NCI-H524 (cell line): Measurements from ENCODE around the gene NF2.

Source experiments
- DNase-seq, 2 experiments: peaks; one replicate each; lab custom pipeline; 2025; lab: John Stamatoyannopoulos, UW

Gene NF2

GRCh38 chr22:29668673-29669072, 65.2 kb downstream of the NF2 start:
- no peak for DNase-seq

DNA sequence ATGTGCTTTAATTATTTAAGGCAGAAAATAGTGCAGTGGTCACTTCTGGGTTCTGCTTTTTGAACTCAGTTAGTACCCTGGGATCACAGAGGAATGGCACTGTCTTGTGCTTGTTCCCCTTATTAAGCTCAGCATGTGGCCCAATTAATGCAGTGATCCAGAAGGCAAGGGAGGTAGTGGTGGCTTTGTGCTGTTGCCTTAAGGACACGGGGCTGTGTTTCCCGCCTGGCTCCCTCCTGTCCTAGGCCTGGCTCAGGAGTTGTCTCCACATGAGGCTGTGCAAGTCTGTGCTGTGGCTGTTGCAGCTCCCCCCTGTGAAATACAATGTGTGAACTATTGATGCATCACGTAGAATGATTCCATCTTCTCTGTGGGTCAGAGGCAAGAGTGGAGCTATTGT, 67.2 kb downstream of the NF2 start:
- DNase-seq, result no peak

DNA sequence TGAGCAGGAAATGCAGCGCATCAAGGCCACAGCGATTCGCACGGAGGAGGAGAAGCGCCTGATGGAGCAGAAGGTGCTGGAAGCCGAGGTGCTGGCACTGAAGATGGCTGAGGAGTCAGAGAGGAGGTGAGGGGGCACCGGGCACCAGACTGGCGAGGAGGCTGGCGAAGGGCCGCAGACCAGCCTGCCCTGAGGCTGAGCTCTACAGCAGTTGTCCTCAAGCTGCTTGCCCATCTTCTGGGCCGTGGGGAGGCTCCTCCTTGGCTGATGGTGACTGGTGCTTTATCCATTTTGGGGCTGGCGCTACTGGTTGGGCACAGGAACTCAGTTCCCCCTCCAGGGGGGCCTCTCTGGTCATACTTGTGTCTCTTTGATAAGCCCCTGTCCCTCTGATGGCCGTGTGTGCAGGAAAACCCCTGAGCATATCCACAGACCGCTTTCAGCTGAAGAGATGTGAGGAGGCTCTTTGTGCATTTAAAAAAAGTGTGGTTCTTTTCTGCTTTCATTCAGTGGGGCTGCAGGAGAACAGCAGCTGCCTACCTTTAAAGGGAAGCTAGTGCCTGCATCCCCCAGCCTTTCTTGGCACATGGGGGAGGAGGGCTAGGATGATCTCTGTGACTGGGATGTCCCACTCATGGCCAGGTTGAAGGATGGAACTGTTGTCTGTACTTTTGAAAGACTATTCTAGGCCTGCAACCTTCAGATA, 70.1 kb downstream of the NF2 start:
- no peak for DNase-seq

DNA sequence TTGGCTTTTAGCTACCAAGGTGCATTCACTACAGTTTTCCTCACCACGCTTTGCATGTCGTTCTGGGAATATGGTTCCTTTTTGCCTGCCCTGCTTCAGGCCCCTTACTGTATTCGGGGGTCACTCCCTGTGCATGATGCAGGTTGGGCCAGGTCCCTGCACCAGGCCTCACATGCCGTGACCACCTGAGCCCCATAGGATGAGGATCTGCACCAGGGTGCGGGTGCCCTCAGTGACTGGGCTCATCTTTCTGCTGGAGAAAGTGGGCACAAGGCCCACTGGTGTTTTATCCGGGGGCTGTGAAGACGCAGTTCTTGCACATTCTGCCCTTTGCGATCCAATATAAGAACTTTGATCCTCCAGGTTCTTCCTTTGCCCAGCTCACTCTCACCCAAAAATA, 70.7 kb downstream of the NF2 start:
- DNase-seq, result no peak

GRCh38 chr22:29679316-29679715, 75.9 kb downstream of the NF2 start:
- DNase-seq, result no peak

- no peak for DNase-seq
Measured at GRCh38 chr22:29683536-29683935, 80.1 kb downstream of the NF2 start.

GRCh38 chr22:29684244-29684643, 80.8 kb downstream of the NF2 start:
- DNase-seq, result no peak

GRCh38 chr22:29689206-29689879, 85.9 kb downstream of the NF2 start:
- DNase-seq, result no peak

DNA sequence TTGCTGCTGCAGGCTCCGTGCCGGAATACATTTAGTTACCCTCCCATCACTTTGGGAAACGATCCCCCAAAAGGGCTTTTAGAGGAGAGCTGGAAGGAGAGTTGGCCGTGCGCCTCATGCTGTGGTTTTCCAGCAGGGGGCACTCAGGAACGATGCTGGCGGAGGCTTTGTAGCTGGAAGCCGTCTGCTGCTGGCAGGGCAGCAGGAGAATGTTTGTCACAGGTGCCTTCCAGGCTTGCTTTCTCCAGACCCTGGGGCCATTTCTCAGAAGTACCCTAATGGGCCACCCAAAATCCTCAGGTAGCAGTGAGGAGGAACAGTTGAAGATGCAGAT, 86.4 kb downstream of the NF2 start:
- DNase-seq, result peak in 1 of 2 experiments; percentile 63

DNA sequence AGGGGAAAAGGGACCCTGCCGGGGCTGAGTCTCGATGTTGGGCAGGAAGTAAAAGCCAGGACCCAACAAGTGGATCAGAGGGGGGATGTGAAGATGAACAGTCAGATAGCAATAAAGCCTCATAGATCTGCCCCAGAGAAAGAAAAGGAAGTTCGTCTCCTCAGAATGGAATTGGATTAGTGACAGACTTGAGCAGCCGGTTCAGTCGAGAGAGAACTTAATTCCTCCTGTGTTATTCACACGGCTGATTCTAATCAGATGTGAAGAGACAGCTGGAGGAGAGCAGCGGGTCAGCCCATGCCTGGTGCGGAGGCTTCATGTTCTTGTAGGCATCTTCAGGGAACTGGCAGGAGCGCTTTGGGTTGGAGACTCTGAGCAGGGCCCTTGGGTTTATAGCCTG, 87.0 kb downstream of the NF2 start:
- DNase-seq, result peak; percentile 72 to 91

GRCh38 chr22:29691636-29692326, 88.3 kb downstream of the NF2 start:
- no peak for DNase-seq

- no peak for DNase-seq
Measured at GRCh38 chr22:29692327-29692640, 88.9 kb downstream of the NF2 start.

DNA sequence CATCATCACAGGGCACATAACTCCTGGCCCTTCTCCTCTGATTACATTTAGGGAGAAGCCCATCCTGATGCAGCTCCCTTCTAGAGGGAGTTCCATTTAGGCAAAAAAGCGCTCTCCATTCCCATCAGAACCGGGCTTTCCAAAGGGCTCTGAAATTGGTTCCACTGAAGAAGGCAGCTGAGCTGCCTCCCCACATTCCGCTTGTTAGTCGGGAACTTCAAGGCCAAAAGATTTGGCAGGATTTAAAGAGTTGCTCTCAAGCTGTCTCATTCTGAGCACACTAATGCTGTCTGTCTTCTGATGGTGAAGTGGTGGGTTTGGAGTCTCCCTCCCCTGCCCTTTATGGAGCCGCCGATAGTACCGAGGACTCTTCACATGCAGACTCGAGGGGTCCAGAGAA, 89.7 kb downstream of the NF2 start:
- no peak for DNase-seq

GRCh38 chr22:29693671-29694070, 90.2 kb downstream of the NF2 start:
- no peak for DNase-seq

DNA sequence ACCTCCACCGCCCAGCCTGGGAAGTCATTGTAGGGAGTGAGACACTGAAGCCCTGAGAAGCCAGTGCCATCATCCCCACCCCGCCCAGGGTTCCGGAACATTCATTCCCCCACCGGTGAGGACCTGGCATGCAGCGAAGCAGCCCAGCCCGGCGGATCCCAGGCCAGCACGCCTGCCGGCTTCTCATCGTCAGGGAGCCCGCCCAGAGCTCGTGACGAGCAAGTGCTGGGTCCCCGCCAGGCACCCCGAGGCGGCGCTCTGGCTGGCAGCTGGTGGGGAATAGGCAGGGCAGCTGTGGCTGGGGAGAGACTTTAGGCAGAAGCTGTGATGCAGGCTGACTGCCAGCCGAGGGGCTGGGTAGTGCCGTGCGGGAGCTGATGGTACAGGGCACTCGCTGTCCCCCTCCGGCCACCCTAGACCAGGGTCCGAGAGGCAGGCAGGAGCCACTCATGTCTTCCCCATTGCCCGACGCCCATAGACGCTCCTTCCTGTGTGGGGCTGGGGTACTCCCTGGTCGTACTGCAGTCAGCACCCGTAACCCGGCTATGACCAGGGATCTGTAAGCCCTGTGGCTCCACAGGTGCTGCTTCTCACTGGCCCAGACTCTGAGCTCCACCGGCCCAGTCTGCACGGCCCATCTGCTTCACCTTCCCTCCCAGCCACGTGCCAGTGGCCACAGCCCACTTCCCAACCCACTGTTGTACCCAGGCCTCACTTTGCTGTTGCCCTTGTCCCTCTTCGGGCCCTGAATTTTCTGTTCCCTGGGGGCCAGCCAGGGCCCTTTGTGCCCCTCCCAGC, 91.9 kb downstream of the NF2 start:
- no peak for DNase-seq

- DNase-seq, result no peak
Measured at GRCh38 chr22:29697853-29698598, 94.6 kb downstream of the NF2 start.

GRCh38 chr22:29700206-29700899, 96.9 kb downstream of the NF2 start:
- peak; percentile 34 to 56 for DNase-seq

DNA sequence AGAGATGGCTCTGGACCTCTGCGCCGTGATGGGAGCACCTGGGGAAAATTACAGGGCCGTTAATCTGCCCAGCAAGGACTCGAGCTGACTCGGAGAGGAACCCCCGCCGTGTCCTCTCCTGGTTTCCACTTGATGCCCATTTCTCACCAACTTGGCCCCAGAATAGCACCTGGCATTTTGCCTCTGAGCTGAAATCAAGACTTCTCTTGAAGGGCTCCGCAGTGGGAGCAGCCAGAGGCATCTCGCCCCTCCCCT, 97.4 kb downstream of the NF2 start:
- DNase-seq, result no peak

DNA sequence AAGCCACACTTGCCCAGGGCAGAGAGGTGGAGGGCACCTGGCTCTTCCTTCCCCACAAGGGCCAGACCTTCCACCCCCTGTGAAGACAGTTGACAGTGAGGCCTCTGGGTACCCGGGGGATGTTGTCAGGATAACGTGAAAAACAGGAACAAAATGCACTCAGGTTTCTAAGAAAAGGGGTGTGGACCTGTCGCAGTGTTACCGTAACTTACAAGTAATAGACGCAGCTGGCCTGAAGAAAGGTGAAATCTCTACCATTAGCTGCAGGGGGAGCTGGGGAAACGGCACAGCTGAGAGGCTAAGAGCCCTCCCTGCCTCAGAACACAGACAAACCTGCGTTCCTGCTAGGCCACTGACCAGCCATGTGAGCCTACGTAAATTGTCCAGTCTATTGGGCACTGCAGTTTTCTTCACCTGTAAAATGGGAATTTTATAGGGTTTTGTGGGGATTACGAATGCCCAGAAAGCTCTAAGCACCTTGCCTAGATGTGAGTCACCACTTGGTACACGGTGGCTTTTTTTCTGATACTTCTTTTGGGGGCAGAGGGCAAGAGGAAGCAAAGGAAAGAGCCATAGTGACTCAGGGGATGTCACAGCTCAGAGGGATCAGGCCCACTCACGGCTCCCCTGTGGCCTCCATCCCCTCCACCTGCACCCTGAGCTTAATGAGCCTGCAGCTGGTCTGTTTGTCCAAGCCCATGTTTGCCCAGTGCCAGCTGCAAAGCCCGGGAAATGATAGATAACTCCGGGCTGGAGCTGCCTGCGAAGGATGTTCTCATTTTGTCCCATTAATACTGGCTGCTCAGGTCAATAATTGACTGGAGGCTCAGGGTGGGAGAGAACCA, 97.9 kb downstream of the NF2 start:
- peak; percentile 30 to 65 for DNase-seq

GRCh38 chr22:29702000-29702930, 98.8 kb downstream of the NF2 start:
- DNase-seq, result peak; percentile 87 to 96
